Left hindlimb (tissue), 1 donor: ENCODE data around the gene SMARCD1.
"Not testable (repeated sequence)": the region's sequence is repeated elsewhere in the genome, so short reads cannot be mapped to it uniquely, and the experiment has no call there.

Source experiments
- DNase-seq: peaks from one replicate; pipeline ENCODE4 v3.0.0-alpha.2; 2018

Gene SMARCD1

DNA sequence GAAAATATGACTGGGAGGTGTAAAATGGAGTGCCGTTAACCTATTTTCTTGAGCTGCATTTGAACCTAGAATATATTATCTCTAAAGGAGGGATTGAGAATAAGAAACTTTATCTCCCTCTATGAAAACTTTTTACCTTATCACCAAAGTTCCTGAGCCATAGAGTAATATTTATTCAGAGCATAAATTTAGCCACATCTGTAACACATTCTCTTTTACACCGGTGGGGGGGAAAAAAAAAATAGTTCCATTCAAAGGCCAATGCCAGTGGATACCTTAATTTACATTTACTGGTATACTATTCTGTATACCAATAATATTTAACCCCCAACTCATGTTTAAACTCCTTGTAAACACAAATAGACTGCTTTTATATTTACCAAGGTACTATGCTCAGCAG lies 60.3 kb downstream of the SMARCD1 start:
- DNase-seq, result no peak

GRCh38 chr12:50147281-50147680 lies 62.1 kb downstream of the SMARCD1 start:
- DNase-seq, result no peak

GRCh38 chr12:50148011-50148410 lies 62.9 kb downstream of the SMARCD1 start:
- not testable (repeated sequence) for DNase-seq

DNA sequence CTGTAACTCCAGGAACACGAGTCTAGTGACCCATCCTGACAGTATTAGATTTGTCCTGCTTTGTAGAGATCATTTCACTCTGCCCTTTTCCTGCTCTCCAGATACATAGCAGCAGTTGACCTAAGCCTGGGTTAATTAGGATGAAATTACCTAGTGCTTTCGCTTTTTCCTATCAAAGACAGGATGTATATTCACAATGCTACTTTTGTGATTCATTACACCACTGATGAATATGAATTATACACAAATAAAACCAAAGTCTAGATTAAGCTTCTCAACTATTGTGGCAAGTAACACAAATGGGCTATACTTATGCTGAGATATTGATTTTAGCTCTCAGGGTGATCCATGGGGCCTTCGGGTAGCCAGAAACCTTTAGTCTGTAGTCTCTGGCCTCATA lies 64.2 kb downstream of the SMARCD1 start:
- no peak for DNase-seq
